Bone marrow (tissue), 2 donors: ENCODE measurements around the gene FSTL4.

Source experiments
- DNase-seq, 2 donors: peaks; one replicate each; lab custom pipeline; 2025; lab: John Stamatoyannopoulos, UW

The FSTL4 gene

DNA sequence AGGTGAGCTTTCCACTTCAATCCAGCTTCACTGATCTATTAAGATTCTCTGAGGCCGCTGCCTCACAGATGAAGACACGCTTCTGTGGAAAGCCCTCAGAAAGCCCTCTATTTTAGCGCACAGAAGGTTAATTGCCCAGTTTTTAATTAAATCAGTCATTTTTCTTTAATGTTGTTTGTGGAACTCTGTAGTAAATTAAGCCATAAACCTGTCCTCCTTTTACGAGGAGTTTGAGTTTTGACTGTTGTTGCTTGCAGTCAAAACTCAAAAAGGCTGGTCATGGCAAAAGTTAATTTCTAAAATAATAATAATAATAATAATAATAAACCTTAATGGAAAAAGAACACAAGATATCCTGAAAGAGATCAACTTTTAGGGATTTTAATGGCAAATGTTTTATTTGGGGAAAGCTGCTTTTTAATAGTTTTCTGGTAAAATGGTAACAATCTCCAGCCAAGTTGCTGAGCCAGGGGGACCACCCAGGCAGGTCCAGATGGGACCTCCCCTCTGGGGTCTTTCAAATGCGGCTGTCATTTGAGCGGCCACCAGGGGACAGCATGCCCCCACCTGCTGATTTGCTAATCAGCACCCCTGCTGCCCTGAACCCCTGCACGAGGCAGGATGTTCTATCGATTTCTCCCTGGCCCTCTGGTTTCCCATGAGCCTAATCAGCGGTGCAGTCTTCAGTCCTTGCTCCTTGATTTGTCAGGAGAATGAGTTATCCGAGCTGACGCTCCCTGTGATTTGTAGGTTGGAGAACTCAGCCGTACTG is 247.2 kb downstream of the FSTL4 start:
- DNase-seq = no peak

DNA sequence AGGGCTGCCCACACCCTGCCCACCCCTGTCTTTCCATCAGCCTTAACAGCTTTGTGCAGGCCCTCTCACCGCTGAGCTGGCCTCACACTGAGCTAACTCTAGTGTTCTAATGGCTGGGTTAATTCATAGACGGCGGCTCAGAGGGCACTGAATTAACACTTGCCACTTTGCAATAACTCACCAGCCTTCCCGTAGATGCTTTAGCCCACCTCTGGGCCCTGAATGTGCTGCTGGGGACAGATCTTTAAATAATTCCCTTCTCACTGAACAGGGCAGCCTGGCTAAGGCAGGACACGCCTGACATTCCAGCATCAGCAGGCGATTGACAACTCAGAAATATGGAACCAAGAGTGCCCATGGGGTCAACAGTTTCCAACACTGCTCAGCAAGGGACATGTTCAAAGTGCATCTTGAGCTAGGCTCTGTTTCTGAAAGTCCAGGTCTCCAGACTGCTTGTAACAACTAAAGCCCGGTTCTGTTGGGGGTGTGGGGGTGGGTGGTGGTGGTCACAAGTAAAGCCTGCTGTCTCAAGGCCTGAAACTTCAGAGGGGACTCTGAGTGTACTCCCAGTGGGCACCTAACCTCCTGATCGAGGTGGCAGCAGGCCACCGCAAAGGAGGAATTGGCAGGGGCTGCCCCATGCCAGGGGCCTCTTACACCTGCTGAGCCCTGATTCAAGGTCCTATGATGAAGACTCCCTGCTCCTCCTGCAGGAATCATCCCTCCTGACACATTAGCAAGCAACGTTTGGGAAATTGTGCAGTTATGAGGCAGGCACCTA is 248.3 kb downstream of the FSTL4 start:
- DNase-seq = no peak

DNA sequence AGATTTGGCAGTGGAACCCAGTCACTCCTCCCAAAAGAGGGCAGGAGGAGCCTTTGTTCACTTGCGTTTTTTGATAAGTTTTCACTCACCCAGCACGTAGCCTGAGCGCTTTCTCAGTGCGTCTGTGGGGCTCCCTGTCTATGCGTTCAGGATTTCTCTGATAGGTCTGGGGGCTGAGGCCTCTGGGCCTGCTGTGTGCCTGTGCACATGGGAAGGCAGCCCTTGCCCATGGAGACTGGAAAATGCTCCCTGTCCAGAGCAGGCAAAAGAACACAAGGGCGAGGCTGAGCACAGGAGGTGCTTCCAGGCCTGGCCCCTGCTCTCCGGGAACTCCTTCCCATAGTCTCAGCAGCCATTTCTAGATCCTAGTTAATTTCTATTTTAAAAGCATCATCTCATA is 249.9 kb downstream of the FSTL4 start:
- no peak for DNase-seq

DNA sequence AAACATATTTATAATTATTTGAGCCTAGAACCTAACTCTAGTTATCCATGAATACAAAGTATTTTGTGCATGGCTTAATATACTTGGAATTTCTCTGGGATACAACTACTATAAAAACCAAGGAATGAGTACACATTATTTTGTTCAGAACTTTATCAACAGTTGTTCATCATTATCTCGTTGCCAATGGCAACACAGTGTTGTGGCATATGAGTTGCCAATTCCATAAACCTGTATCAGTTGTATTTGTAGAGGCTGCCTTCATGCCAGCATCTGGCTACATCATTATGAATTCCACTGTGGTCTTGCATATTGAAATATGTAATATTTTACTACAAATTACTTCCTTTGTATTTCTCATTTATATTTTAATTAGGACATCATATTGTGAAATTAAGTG is 250.4 kb downstream of the FSTL4 start:
- no peak for DNase-seq

DNA sequence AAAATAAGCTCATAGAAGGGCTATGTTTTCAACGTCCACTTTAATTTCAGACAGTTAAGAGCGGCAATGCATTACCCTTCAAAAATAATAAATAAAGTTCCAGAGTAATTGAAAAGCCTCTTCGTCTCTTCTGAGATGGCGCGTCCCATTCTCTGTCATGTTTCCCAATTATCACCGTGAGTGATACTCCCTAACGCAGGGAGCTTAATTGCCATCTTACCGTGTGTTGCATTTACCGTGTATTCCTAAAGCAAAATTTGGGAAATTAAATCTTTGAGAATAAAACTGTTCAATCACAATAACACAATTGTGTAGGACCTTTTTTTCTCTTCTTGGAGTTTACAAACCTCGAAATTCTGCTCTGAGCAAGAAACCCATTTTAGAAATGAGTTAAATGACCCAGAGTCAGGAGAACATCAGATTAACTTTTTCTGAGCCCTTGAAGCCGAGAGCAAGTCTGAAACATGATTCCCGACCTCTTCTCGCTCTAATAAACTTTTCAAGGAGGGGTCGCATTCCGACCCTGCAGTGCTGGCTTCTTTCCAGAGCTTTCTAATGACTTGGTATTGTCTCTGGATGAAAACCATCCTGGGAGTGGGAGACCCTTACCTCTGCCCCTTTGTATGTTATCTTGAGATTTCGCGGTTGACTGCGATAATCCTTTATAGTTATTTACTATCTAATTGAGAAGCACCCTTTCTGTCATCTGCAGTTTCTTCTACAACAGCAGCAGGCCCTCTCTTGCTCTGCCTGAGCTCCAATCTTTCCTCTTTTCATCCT is 251.5 kb downstream of the FSTL4 start:
- no peak for DNase-seq

DNA sequence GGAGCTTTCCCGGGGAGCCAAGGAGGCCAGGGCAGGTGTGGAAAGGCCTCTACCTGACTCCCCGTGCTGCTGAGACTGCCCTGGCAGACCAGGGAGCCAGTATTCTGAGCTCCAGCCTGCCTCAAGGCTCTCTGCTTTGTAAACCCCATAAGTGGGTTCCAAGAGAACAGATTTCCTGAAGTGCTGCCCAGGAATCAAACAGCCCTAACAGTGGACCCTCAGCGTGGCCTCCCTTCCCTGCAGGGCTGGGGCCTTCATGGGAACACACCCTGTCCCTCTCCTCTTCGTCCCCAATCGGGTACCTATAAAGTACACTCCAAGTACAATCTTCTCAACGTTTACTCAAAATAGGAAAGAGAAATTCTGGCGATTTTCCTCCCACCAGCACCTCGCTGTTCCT is 252.5 kb downstream of the FSTL4 start:
- no peak for DNase-seq

DNA sequence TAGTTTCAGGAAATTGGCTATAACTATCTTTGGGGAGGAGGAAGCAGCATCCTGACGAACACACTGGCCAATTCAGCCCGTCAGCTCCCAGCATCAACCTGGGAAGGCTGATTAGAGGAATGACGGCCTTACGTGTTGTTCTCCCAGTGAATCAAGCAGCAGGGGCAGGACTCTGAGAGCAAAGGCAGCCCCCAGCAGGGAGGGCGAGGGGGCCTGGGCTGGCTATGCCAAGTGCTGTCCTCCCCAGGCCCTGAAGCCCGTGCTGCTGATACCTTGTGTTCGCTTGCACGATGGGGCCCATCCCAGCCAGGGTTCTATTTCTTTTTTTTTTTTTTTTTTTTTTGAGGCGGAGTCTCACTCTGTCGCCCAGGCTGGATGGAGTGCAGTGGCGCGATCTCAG is 254.1 kb downstream of the FSTL4 start:
- DNase-seq = no peak

DNA sequence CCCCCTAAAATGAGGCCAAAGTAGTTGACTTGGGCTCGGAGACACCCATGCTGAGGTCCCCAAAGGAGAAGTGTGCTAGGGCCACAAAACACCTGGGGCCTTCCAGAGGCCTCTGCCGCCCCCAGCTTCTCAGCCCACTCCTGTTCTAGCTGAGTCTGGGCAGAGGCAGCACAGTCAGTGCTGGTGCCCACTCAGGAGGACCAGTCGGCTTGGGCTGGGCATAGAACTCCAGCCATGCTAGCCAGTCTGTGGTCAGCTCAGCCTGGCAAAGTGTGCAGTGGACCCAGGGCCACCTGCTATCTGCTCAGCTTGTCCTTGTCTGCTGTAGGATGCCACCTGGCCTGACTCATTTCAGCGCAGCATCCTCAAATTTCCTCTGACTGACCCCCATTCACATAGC is 254.6 kb downstream of the FSTL4 start:
- no peak for DNase-seq

DNA sequence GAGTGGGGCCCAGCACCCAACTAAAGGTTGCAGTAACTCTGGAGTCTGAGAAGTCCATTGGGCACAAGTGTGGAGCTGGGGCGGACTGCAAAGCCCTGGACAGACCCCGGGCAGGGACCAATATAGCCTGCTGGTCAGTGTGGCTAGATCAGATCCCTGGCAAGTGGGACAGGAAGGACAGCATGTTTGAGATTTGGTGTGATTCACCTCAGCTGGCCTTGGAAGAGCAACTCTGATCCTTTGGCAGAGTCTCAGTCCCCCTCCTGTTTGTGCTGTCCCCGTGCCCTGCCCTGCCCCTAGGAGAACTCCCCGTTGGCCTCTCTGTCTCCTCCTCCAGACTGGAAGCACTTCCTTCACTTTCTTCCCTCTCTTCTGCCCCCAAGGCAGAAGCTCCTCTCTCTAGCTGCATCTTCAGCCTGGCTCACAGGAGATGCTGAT is 255.3 kb downstream of the FSTL4 start:
- DNase-seq = no peak

DNA sequence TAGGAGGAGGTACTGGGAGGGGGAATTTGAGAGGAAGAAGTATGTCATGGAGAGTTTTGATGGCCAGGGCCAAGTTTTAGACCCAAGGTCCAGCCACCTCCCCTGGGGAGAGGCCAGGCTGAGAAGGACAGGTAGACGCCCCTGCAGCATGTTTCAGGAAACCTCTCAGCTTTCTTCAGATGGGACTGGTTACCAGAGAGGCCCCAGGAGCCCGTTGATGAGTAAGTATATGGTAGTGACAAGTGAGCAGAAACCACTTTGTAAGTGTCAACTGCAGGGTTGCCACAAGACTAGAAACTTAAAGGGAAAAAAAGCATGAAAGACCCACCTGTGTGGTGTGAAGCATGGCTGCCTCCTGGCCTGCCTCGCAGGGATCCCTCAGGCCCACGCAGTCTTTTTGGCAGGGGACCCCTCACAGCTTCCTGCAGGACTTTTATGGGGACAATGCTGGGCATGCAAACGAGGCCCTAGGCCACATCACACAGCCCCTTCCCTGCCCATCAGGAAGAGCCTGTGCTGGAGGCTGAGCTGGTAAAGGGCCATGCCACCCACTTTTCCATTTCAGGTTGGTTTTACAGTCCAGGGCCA is 255.9 kb downstream of the FSTL4 start:
- DNase-seq = no peak

DNA sequence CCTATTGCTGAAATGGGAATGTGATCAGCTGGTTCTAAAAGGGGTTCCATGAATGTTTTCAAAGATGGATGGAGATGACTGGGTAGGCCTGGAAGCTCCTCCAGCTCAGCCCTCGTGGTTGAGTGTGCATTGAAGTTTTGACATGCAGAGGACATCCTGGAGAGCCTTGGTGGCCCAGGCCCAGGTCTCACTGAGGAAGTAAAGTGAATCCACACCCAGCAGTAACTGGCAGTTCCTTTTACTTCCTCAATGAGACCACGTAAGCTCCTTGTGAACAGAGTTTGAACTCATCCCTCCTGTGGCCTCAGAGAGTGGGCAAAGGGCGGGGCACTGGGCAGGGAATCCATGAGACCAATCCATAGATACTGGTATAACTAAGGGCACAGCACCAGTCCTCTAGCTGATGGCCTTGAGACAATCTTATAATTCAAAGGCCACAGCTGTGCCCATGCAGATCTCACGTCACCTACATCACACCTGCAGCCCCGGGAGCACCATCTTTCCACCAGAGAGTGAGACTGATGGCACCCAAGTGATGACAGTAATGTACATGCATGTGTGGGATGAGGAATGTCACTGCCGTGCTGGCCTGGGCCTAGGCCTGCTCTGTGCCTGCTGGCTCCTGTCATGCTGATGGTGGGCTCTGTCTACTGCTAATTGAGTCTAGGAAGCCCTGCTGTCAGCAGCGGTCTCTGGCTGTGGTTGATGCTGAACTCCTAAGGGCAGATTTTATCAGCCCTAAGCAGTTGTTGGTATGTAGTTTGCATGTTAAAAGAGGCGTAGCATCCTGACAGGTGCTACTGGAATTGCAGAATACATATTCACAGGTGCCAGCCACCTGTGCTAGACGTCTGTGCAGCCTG is 257.8 kb downstream of the FSTL4 start:
- no peak for DNase-seq

DNA sequence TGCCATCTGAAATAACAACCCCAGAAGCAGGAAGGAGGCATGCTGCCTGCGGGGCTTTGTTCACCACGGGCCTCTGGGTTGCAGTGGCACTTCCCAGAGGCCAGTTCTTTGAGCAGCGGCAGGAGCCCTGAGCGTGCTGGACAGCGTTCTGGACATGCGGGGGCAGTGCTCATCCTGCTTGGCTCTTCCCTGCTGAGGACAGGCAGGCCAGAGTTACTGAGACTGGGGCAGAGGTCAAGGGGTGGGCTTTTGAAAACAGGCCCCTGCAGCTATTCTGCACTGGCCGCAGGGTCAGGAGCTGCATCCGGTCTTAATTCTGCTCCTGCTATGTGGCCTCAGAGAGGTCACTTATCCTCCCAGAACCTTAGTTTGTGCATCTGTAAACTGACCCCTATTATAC is 258.6 kb downstream of the FSTL4 start:
- no peak for DNase-seq

DNA sequence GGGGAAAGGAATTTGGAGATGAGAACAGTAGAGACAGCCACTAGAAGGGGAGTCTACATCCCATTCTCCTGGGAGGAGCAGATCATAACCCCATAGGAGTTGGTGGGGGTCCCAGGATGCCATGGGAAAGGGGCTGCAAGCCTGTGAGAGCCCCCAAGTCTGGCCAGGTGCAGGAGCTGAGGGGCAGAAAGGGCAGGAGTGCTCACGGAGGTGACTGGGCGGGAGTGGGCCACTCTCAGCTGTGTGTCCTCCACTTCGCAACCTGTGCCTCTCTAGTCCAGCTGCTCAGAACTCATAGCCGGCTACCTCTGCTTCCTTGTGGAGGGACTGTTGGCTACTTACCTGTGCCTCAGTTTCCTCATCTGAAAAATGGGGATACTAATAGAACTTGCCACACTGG is 263.9 kb downstream of the FSTL4 start:
- DNase-seq = no peak

DNA sequence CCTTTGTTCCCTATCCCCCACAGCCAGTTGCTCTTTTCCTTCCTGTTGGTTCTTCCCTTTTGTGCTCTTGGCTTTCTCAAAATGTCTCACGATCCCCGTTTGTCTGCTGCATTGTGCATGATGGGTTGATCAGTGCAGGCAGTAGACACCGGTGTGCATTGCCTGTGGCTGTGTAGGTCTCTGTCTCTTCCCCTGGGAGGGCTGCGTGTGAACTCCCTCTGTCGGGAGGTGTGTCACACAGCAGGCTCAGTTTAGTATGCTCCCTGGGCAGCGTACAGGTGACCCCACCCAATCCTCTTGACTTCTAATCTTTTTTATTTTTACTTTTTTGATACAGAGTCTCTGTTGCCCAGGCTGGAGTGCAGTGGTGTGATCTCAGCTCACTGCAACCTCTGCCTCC is 265.3 kb downstream of the FSTL4 start:
- DNase-seq = no peak

DNA sequence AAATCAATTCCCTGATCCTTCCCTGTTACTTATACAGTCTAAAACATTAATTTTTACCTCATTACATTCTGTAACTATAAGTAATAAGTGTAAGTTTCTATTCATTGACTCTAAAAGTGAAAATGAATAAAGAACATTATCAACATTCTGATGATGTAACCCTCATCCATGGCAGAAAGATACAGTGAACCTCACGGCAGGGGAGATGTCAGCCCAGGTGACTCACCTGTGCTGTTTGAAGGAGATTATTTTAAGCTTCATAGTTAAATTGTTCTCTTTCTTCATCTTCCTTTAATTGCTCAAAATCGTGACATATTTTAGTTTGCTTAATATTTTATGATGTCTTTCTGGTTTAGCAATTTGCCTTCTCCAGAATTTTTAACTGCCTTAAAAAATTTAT is 268.1 kb downstream of the FSTL4 start:
- DNase-seq = no peak

DNA sequence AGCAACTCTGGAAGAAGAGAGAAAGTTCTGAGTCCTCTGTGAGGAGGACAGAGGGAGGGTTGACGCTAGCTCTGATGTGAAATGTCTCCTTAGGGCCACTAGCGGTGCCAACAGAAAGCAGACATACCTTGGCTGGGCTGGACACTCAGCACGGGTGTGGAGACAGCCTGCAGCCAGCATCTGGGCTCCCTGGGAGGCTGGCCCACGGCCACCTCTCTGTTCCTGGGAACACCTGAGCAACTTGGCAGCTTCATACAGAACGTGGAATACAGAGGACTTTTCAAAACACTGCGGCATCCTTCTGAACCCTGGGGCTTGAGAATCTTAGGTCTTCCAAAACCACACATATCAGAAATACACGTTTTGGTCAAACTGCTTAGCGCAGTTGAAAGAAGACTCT is 269.1 kb downstream of the FSTL4 start:
- DNase-seq = no peak

DNA sequence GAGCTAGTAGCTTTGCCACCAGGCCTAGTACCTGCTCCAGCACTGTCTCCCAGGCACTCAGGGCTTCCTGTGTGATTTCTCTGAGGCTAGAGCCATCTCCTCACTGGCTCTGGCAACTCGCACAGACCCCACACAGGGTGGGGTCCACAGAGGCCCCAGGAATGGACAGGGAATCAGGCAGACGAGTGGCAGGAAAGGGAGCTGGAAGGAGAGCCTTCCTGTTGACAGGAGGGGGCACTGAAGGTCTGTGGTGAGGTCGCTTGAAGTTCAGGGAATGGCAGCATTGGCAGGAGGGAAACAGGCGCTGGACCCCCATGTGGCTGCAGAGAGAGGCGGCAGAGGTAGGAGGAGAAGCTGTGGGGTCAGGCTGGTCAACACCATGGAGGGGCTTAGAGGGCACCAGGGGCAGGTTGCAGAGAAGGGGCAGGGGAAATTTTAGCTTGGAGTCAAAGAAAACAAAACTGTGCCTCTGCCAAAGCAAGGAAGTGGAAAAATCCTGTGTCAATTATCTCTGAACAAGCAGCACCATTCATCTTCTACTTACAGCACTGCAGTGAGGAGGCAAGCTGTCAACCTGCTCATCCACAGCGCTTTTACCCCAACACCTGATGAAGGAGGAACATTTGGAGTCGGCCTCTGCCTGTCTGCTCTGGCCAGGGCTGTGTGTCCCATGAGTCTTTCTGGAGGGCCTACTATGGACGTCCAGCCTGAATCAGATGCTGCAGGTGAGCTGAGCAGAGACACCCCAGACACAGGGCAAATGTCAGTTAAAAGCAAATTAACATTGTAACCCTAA is 270.2 kb downstream of the FSTL4 start:
- DNase-seq = no peak

DNA sequence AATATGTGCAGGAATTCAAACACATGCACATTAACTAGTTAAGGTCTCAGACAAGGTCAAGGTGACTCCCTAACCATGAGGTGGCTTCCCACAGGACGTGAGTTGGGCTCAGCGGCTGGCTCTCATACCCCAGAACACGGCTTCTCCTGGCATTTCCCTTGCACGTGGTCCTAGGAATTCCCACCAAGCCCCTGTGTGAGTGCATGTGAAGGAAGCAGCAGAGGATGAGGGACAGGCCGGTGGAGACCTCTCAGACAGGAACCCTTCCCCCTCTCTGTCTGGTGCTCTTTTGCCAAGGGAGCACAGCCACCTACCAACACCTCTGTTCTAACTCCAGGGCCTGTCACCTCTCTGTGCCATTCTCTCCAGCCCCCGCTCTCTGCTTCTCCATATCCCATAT is 271.0 kb downstream of the FSTL4 start:
- DNase-seq = no peak

DNA sequence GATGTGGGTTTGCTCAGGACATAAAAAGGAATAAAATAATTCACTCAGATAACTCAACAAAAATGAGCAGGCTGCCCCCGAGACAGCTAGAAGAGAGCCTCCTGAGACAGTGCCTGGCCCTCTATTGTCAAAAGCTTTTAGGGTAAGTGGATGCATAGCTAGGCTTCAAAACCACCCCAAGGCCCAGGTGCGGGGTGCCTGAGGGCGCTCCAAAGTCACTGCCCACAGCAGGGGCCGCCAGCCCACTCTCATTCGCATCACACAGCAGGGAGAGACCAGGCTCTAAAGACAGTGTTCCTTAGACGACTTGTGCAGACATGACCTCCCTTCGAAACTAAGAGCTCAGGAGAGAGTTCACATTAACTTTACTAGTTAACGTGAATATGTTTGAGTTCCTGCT is 271.5 kb downstream of the FSTL4 start:
- DNase-seq = no peak

DNA sequence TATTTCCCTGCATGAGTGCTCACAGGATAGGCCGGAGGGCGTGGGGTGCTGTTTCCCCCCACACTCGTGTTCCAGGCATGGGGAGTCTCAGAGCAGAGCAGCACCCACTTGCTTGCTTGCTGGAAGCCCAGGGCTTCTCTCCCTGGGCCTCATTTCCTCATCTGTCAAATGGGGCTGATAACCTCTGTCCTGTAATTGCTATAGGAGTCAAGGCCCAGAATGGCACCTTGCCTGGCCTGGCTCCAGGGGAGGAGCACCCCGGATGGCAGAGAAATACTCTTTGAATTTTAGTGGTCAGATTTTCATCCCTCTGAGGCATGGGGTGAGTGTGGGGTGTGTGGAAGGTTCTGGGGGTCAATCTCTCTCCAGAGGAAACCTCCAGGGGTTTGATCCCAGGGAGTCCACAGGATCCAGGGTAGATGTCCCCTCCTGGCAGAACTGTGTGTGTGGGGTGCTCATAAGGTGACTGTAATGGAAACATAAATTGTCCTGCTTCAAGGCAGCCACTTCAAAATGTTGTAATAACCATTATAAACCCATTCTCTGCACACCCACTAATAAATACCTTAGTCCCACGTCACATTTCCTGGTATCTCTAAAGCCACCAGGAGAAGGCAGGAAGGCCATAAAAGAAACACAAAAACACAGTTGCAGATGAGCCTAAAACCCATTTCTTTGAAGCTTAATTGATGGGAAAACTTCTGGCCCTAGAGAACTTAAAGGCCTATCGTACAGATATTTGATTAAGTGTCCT is 272.2 kb downstream of the FSTL4 start:
- DNase-seq = no peak
